ENCODE data around the gene RAB3IL1. TPM values are rescaled to one million over a fixed set of nuclear protein-coding genes. Genes with fewer than 3 reads are reported as not detected.

RAB3IL1 gene
- total RNA-seq, 1 experiment from 2014 or later, result 18.1 TPM

DNA sequence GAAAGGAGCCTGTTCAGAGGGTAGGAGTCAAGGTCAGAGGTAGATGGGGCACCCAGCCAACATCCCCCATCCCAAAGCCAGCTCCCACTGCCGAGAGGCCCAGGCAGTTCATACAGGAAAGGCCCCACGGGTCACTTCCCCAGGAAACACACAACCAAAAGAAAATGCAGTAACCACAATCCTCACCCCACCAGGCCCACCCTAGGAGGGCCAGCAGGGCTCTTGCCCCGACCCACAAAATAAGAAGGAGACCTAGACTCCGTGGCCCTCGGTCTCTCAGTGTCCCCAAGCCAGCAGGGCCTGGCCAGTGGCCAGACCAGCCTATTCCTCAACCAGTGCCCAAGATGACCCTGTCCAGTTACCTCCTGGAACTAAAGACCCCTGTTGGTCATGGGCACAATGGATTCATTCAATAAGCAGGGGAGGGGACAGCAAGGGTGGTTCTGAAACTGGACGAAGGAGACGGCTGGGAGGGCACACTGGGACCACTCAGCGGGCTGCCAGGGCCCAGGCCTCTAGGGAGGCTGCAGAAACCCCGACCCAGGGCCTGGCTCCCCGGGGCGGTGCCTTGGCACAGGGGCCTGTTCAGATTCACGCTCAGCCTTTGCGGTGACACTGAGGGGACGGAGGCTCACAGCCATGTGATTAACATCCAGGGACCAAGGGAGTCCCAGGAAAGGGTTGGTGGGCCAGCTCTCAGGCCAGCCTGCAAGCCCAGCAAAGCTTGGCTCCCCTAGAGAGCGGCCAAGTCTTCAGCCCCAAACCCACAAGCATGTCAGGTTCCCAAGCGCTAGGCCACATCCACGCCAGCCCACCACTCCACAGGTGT, 5.5 kb downstream of the RAB3IL1 start:
- no peak for DNase-seq (ENCODE audit: low read depth, low spot score)

More for the DNA sequence above, 5.5 kb downstream of the RAB3IL1 start:
- no peak overlapping the region for H3K4me2 ChIP-seq (ENCODE audit: low read length)
- H3K9ac ChIP-seq (ENCODE audit: low read length), result no peak overlapping the region
- no peak overlapping the region for H3K27ac ChIP-seq (ENCODE audit: low read depth, low read length)
- H3K36me3 ChIP-seq (ENCODE audit: control insufficient read depth in 1 of 2, insufficient read depth in 2 of 2, low read length in 2 of 2), result no peaks in the 10 kb centered on the region
- TF ChIP-seq SIN3A (IDR thresholded peaks at IDR 0.05; ENCODE audit: low read depth), result no peak
- TF ChIP-seq CEBPB (IDR thresholded peaks at IDR 0.05; ENCODE audit: low read depth), result no peak
- TF ChIP-seq ZNF274 (IDR thresholded peaks at IDR 0.05; ENCODE audit: low read depth, low read length), result no peak
- no peak for TF ChIP-seq RAD21 (IDR thresholded peaks at IDR 0.05; ENCODE audit: low read depth)
- no peak for TF ChIP-seq CBX3 (IDR thresholded peaks at IDR 0.05; ENCODE audit: low read depth)
- TF ChIP-seq, protein P1, sequence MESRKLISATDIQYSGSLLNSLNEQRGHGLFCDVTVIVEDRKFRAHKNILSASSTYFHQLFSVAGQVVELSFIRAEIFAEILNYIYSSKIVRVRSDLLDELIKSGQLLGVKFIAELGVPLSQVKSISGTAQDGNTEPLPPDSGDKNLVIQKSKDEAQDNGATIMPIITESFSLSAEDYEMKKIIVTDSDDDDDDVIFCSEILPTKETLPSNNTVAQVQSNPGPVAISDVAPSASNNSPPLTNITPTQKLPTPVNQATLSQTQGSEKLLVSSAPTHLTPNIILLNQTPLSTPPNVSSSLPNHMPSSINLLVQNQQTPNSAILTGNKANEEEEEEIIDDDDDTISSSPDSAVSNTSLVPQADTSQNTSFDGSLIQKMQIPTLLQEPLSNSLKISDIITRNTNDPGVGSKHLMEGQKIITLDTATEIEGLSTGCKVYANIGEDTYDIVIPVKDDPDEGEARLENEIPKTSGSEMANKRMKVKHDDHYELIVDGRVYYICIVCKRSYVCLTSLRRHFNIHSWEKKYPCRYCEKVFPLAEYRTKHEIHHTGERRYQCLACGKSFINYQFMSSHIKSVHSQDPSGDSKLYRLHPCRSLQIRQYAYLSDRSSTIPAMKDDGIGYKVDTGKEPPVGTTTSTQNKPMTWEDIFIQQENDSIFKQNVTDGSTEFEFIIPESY (IDR thresholded peaks at IDR 0.05; ENCODE audit: extremely low read depth, insufficient replicate concordance, low read length), result no peak
- TF ChIP-seq FOSL1 (IDR thresholded peaks at IDR 0.05; ENCODE audit: low read depth), result no peak
- no peak for TF ChIP-seq JUND (IDR thresholded peaks at IDR 0.05)
- TF ChIP-seq EGR1 (IDR thresholded peaks at IDR 0.05; ENCODE audit: low read depth), result no peak
- TF ChIP-seq, protein P2, sequence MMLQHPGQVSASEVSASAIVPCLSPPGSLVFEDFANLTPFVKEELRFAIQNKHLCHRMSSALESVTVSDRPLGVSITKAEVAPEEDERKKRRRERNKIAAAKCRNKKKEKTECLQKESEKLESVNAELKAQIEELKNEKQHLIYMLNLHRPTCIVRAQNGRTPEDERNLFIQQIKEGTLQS (IDR thresholded peaks at IDR 0.05), result no peak
- H3K27me3 ChIP-seq (ENCODE audit: insufficient read depth, low read length), result no peaks in the 10 kb centered on the region
- H3K4me3 ChIP-seq (replicated peaks in 1 of 2; ENCODE audit: low read depth in 1 of 2, low read length in 2 of 2), result no peak overlapping the region
- ChIA-PET RAD21 (ENCODE audit: low non-redundant PET in 1 of 2, low total read pairs in 2 of 2, uncharacterized antibody in 2 of 2, unreplicated experiment in 2 of 2) (no interaction called here), POLR2A (no interaction called here), CTCF (no interaction called here)
- intact Hi-C loops (cut with micrococcal nuclease), result no loop called here
- no peak overlapping the region for H2AFZ ChIP-seq (ENCODE audit: low read depth, low read length, poor library complexity, severe bottlenecking)
- BruUV-seq (replicated peaks), result no TSS peak
- no peaks in the 10 kb centered on the region for H3K79me2 ChIP-seq (ENCODE audit: insufficient read depth, low read length)
- no peaks in the 10 kb centered on the region for H3K9me3 ChIP-seq (ENCODE audit: control insufficient read depth in 1 of 2, insufficient read depth in 1 of 2, low read depth in 1 of 2, low read length in 2 of 2)
- no peaks in the 10 kb centered on the region for H3K9me2 ChIP-seq (ENCODE audit: insufficient read depth)
- H3K4me1 ChIP-seq (ENCODE audit: control insufficient read depth in 1 of 2, insufficient read depth in 2 of 2, low read length in 2 of 2), result peaks cover 0 to 7% of the 10 kb centered on the region in 2 experiments; a peak in 2 of 4 replicates
- no peak for ATAC-seq
- no peaks in the 10 kb centered on the region for H4K20me1 ChIP-seq (ENCODE audit: insufficient read depth)

All from HCT116 (cell line).